GM23248 (cell line): ENCODE data around the gene SYNPO.

Experiments used
- EZH2 ChIP-seq: fragments of 200-600 bp; sonication (generic); IDR thresholded peaks from 2 replicates; pipeline ENCODE4 v1.6.1; 2018; ENCODE audit warnings: antibody characterized with exemption, mild to moderate bottlenecking; ENCODE audit not compliant: insufficient read depth, poor library complexity, severe bottlenecking
- EZH2phosphoT487 ChIP-seq: fragments of 200-600 bp; sonication (generic); IDR thresholded peaks from 2 replicates; pipeline ENCODE4 v1.6.1; 2018; ENCODE audit warnings: antibody characterized with exemption, moderate library complexity, mild to moderate bottlenecking, low read depth; ENCODE audit not compliant: insufficient read depth

DNA sequence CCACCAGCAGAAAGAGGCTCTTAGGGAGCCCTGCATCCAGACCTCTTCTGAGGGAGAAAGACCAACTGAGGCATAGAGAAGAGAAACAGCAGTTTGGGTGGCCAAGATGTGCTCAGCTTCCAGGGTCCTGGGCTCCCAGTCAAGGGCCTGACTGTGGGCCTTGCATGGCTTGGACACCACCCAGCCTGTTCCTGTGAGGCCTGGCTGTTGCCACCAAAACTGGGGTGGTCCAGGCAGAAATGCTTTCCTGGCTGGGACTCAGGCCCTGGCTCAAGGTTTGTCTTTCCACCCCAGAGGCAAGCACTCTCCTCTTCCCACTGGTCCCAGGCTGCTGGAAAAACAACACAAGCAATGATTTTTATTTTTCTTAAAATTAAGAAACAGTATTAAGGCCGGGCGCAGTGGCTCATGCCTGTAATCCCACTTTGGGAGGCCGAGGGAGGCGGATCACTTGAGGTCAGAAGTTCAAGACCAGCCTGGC is 33.9 kb downstream of the SYNPO start:
- TF ChIP-seq EZH2 (no peak), EZH2phosphoT487 (no peak)
